K562 (cell line): ENCODE results near the gene FAM136A. TPM values are rescaled to one million over a fixed set of nuclear protein-coding genes. Genes with fewer than 3 reads are reported as not detected.

Experiments used
- ARID2 ChIP-seq: fragments of 450-650 bp; IDR thresholded peaks from 2 replicates; pipeline ENCODE4 v1.6.1; 2017; ENCODE audit warnings: antibody characterized with exemption, mild to moderate bottlenecking
- BDP1 ChIP-seq: IDR thresholded peaks from 3 replicates; pipeline ENCODE4 v1.6.1; 2011; ENCODE audit not compliant: insufficient read length, insufficient read depth
- BRF1 ChIP-seq: IDR thresholded peaks from 3 replicates; pipeline ENCODE4 v1.6.1; 2011; ENCODE audit warnings: borderline replicate concordance, mild to moderate bottlenecking; ENCODE audit not compliant: insufficient read length; ENCODE audit errors: extremely low read depth
- ETV1 ChIP-seq: fragments of 450-650 bp; conservative IDR thresholded peaks from 2 replicates; pipeline ENCODE4 v1.6.1; 2016; ENCODE audit warnings: missing genetic modification characterization, control low read depth, low read depth, missing compliant biosample characterization
- FOXJ3 ChIP-seq: sonication (generic); formaldehyde crosslinking; IDR thresholded peaks from 2 replicates; pipeline ENCODE4 v1.4.0; 2020; ENCODE audit warnings: mild to moderate bottlenecking, missing genetic modification reagents
- HOXB6 ChIP-seq: fragments of 250-450 bp; sonication (Bioruptor Pico); IDR thresholded peaks from 2 replicates; pipeline ENCODE4 v1.5.1; 2022; ENCODE audit warnings: mild to moderate bottlenecking, borderline replicate concordance
- KAT7 ChIP-seq: sonication (generic); formaldehyde crosslinking; IDR thresholded peaks from 2 replicates; pipeline ENCODE4 v1.8.0; 2022; ENCODE audit warnings: missing genetic modification reagents, mild to moderate bottlenecking, borderline replicate concordance
- MAFG ChIP-seq: fragments of 450-650 bp; conservative IDR thresholded peaks from 2 replicates; pipeline ENCODE4 v1.6.1; 2016; ENCODE audit warnings: missing genetic modification characterization, missing compliant biosample characterization
- MAX ChIP-seq: sonication (generic); formaldehyde crosslinking; IDR thresholded peaks from 2 replicates; pipeline ENCODE4 v1.9.0; 2022; ENCODE audit warnings: mild to moderate bottlenecking, missing genetic modification reagents
- MYNN ChIP-seq, 2 experiments: sonication (generic); formaldehyde crosslinking in 1 of 2; IDR thresholded peaks; 2 replicates each; pipeline versions ENCODE4 v1.5.0 to v1.6.1; 2016 to 2020; ENCODE audit warnings: antibody characterized with exemption in 1 of 2, missing genetic modification reagents in 1 of 2
- PCBP1 ChIP-seq: fragments of 200-400 bp; formaldehyde crosslinking; IDR thresholded peaks from 2 replicates; pipeline ENCODE4 v1.6.1; 2018; ENCODE audit warnings: mild to moderate bottlenecking, low read depth, low read length; ENCODE audit not compliant: poor library complexity, severe bottlenecking
- POLR2H ChIP-seq: IDR thresholded peaks from 2 replicates; pipeline ENCODE4 v1.6.1; 2016; ENCODE audit warnings: missing genetic modification characterization, low read depth, mild to moderate bottlenecking, control low read depth, missing compliant biosample characterization, moderate library complexity
- PURB ChIP-seq: sonication (generic); formaldehyde crosslinking; IDR thresholded peaks from 2 replicates; pipeline ENCODE4 v1.9.0; 2021; ENCODE audit warnings: low read depth, mild to moderate bottlenecking, missing genetic modification reagents
- SIRT6 ChIP-seq: IDR thresholded peaks from one replicate; pipeline ENCODE4 v1.6.1; 2012; ENCODE audit warnings: low read depth, mild to moderate bottlenecking, control low read depth, inconsistent platforms, low read length, moderate library complexity
- SMARCA5 ChIP-seq: fragments of 450-650 bp; IDR thresholded peaks from 2 replicates; pipeline ENCODE4 v1.6.1; 2016
- STAG1 ChIP-seq: sonication (generic); formaldehyde crosslinking; IDR thresholded peaks from 2 replicates; pipeline ENCODE4 v1.5.0; 2020; ENCODE audit warnings: missing genetic modification reagents, borderline replicate concordance
- TCFL5 ChIP-seq: fragments of 250-450 bp; sonication (Bioruptor Pico); conservative IDR thresholded peaks from 2 replicates; pipeline ENCODE4 v1.6.1; 2021; ENCODE audit warnings: mild to moderate bottlenecking, moderate library complexity, matching md5 sums
- TFE3 ChIP-seq: fragments of 450-650 bp; formaldehyde crosslinking; IDR thresholded peaks from 2 replicates; pipeline ENCODE4 v1.4.0; 2020; ENCODE audit warnings: mild to moderate bottlenecking, mixed read lengths
- ZNF124 ChIP-seq: sonication (generic); formaldehyde crosslinking; IDR thresholded peaks from 2 replicates; pipeline ENCODE4 v1.8.1; 2022; ENCODE audit warnings: missing genetic modification reagents
- ZNF449 ChIP-seq: fragments of 250-450 bp; sonication (Bioruptor Pico); IDR thresholded peaks from 2 replicates; pipeline ENCODE4 v1.8.0; 2022; ENCODE audit warnings: moderate library complexity, mild to moderate bottlenecking, inconsistent platforms
- ZNF584 ChIP-seq: fragments of 200-800 bp; sonication (Bioruptor generic); IDR thresholded peaks from 2 replicates; pipeline ENCODE4 v1.6.1; 2016; ENCODE audit warnings: low read depth, mild to moderate bottlenecking, missing genetic modification characterization, missing compliant biosample characterization
- ZNF589 ChIP-seq: fragments of 200-800 bp; sonication (Bioruptor generic); IDR thresholded peaks from 2 replicates; pipeline ENCODE4 v1.6.1; 2016; ENCODE audit warnings: low read depth, missing genetic modification characterization, missing compliant biosample characterization
- ZNF830 ChIP-seq: fragments of 250-450 bp; sonication (Bioruptor Pico); IDR thresholded peaks from 2 replicates; pipeline ENCODE4 v1.5.0; 2021; ENCODE audit warnings: mild to moderate bottlenecking
- polyA plus RNA-seq, 8 experiments: library from polyadenylated mRNA; depleted of rRNA in 4 of 8; stranded (reverse) in 5 of 8; unstranded in 3 of 8; fragments of >200 nt; fragmentation: Nextera tagmentation in 2 of 8; fragmentation: Illumina TruSeq in 1 of 8; extraction: Ambion mirVana in 2 of 8; extraction: Trizol in 1 of 8; gene quantifications; 2 replicates each; pipeline versions ENCODE4 v1.2.1 to v1.2.3, GENCODE V29; 2011 to 2014; ENCODE audit warnings: inconsistent platforms in 1 of 8, missing spikeins in 1 of 8
- total RNA-seq, 7 experiments: library from RNA; depleted of rRNA in 6 of 7; stranded (reverse); fragments of >200 nt in 6 of 7; fragmentation: Illumina TruSeq in 2 of 7; extraction: Trizol in 2 of 7; gene quantifications; 2 replicates each; pipeline versions ENCODE4 v1.2.1 to v1.2.3, GENCODE V29; 2011 to 2021; ENCODE audit warnings: low replicate concordance in 1 of 7
- TF ChIP-seq, protein P1 (sequence below): fragments of 200-800 bp; sonication (Bioruptor generic); IDR thresholded peaks from 2 replicates; pipeline ENCODE4 v1.6.1; 2017; ENCODE audit warnings: missing genetic modification characterization, missing compliant biosample characterization

FAM136A gene
- total and polyA plus RNA-seq, 9 of the 15 experiments (the other 6 are each of a cell fraction or from before 2014, with no cell fraction given), result 89.0 to 151 (median 104) TPM

- TF ChIP-seq ZNF589, result no peak
- TF ChIP-seq STAG1 (CRISPR knock-in tag), result peak; percentile 51; the same call in 1 of the 2 replicates
- peak; percentile 72; the same call in 1 of the 2 replicates for TF ChIP-seq ARID2
- TF ChIP-seq HOXB6 (CRISPR knock-in tag), result no peak
- TF ChIP-seq BRF1, result no peak
- TF ChIP-seq PURB (CRISPR knock-in tag), result no peak
- no peak for TF ChIP-seq KAT7 (CRISPR knock-in tag)
- TF ChIP-seq, protein P1, sequence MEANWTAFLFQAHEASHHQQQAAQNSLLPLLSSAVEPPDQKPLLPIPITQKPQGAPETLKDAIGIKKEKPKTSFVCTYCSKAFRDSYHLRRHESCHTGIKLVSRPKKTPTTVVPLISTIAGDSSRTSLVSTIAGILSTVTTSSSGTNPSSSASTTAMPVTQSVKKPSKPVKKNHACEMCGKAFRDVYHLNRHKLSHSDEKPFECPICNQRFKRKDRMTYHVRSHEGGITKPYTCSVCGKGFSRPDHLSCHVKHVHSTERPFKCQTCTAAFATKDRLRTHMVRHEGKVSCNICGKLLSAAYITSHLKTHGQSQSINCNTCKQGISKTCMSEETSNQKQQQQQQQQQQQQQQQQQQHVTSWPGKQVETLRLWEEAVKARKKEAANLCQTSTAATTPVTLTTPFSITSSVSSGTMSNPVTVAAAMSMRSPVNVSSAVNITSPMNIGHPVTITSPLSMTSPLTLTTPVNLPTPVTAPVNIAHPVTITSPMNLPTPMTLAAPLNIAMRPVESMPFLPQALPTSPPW (CRISPR knock-in tag), result peak; percentile 28; the same call in 1 of the 2 replicates
- no peak for TF ChIP-seq MYNN (IDR thresholded peaks at IDR 0.05)
- no peak for TF ChIP-seq MYNN (CRISPR knock-in tag; IDR thresholded peaks at IDR 0.05)
- TF ChIP-seq TCFL5, result no peak
- no peak for TF ChIP-seq FOXJ3 (CRISPR knock-in tag)
- no peak for TF ChIP-seq ETV1 (tag)
- no peak for TF ChIP-seq ZNF584 (CRISPR knock-in tag)
- no peak for TF ChIP-seq ZNF449 (CRISPR knock-in tag)
- no peak for TF ChIP-seq BDP1
- TF ChIP-seq SMARCA5, result no peak
- no peak for TF ChIP-seq PCBP1
- TF ChIP-seq ZNF124 (CRISPR knock-in tag), result no peak
- peak; percentile 74 for TF ChIP-seq TFE3 (CRISPR knock-in tag)
- TF ChIP-seq ZNF830 (CRISPR knock-in tag), result no peak
- no peak for TF ChIP-seq MAX (CRISPR knock-in tag)
- no peak for TF ChIP-seq SIRT6
- no peak for TF ChIP-seq MAFG
- no peak for TF ChIP-seq POLR2H (tag)
Observed at GRCh38 chr2:70340761-70341476, 39.1 kb upstream of the FAM136A start (continued).
